ENCODE data around the gene TRIM72.
A peak's percentile ranks its signal among the peaks of the same experiment; 100 is the strongest.

The TRIM72 gene

GRCh38 chr16:31219154-31219741 lies 5.3 kb downstream of the TRIM72 start:
- FAIRE-seq (no peak), DNase-seq (ENCODE audit: insufficient read length, low spot score) (no peak)
- TF ChIP-seq, protein P1, sequence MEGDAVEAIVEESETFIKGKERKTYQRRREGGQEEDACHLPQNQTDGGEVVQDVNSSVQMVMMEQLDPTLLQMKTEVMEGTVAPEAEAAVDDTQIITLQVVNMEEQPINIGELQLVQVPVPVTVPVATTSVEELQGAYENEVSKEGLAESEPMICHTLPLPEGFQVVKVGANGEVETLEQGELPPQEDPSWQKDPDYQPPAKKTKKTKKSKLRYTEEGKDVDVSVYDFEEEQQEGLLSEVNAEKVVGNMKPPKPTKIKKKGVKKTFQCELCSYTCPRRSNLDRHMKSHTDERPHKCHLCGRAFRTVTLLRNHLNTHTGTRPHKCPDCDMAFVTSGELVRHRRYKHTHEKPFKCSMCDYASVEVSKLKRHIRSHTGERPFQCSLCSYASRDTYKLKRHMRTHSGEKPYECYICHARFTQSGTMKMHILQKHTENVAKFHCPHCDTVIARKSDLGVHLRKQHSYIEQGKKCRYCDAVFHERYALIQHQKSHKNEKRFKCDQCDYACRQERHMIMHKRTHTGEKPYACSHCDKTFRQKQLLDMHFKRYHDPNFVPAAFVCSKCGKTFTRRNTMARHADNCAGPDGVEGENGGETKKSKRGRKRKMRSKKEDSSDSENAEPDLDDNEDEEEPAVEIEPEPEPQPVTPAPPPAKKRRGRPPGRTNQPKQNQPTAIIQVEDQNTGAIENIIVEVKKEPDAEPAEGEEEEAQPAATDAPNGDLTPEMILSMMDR (IDR thresholded peaks at IDR 0.05; ENCODE audit: insufficient read depth, missing control alignments), result no peak

DNA sequence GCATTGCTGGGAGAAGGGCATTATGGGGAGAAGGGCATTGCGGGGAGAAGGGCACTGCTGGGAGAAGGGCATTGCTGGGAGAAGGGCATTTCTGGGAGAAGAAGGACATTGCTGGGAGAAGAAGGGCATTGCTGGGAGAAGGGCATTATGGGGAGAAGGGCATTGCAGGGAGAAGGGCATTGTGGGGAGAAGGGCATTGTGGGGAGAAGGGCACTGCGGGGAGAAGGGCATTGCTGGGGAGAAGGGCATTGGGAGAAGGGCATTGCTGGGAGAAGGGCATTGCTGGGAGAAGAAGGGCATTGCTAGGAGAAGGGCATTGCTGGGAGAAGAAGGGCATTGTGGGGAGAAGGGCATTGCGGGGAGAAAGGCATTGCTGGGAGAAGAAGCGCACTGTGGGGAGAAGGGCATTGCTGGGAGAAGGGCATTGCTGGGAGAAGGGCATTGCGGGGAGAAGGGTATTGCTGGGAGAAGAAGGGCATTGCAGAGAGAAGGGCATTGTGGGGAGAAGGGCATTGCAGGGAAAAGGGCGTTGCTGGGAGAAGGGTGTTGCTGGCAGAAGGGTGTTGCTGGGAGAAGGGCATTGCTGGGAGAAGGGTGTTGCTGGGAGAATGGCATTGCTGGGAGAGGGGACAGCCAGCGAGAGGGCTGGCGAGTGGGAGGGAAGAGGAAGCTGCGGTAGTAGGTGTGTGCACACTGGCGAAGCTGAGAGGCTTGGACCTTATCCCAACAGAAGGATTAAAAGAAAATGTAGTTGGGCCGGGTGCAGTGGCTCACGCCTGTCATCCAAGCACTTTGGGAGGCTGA lies 7.6 kb downstream of the TRIM72 start:
- FAIRE-seq (no peak), DNase-seq (ENCODE audit: insufficient read length, low spot score) (no peak)
- TF ChIP-seq, protein P1 (IDR thresholded peaks at IDR 0.05; ENCODE audit: insufficient read depth, missing control alignments), result no peak

- no peak for FAIRE-seq
- peak; percentile 3 for DNase-seq (ENCODE audit: insufficient read length, low spot score)
Observed at GRCh38 chr16:31223044-31223443, 9.1 kb downstream of the TRIM72 start.

DNA sequence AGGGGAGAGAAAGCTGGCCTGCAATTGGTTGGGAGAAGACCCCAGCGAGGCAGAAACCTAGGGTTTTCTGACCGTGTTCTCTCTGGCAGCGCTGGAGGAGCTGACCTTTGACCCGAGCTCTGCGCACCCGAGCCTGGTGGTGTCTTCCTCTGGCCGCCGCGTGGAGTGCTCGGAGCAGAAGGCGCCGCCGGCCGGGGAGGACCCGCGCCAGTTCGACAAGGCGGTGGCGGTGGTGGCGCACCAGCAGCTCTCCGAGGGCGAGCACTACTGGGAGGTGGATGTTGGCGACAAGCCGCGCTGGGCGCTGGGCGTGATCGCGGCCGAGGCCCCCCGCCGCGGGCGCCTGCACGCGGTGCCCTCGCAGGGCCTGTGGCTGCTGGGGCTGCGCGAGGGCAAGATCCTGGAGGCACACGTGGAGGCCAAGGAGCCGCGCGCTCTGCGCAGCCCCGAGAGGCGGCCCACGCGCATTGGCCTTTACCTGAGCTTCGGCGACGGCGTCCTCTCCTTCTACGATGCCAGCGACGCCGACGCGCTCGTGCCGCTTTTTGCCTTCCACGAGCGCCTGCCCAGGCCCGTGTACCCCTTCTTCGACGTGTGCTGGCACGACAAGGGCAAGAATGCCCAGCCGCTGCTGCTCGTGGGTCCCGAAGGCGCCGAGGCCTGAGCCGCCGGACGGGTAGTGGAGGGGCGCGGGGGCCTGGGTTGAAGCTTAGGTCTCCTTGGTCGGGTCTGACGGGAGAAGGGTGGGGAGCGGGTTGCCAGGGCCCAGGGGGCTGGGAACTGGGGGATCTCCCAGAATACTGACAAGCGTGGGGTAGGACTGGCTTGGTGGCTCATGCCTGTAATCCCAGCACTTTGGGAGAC lies 10.4 kb downstream of the TRIM72 start:
- DNase-seq (ENCODE audit: insufficient read length, low spot score), result peak; percentile 9
- FAIRE-seq, result no peak
- TF ChIP-seq, protein P1 (IDR thresholded peaks at IDR 0.05; ENCODE audit: insufficient read depth, missing control alignments), result no peak

More at GRCh38 chr16:31223044-31223443, 9.1 kb downstream of the TRIM72 start:
- TF ChIP-seq, protein P1 (IDR thresholded peaks at IDR 0.05; ENCODE audit: insufficient read depth, missing control alignments), result no peak

DNA sequence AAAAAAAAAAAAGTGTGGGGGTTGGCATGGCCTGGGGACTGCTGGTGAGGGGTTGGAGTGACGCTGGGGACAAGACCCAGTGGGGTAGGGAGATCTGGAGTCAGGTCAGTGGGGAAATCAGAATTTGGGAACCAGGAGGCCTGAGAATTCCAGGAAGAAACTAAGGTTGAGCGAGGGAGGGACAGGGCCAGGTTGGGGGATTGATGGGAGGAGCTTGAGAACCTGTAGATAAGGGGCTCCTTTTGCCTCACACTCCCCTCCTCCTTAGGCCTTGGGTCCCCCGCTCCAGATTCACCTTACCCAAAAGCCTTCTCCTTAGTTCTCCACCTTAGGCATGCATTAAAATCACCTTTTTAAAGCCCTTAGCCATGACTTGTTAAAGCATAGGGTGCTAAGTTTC lies 11.3 kb downstream of the TRIM72 start:
- no peak for DNase-seq (ENCODE audit: insufficient read length, low spot score)
- FAIRE-seq, result no peak
- TF ChIP-seq, protein P1 (IDR thresholded peaks at IDR 0.05; ENCODE audit: insufficient read depth, missing control alignments), result no peak

DNA sequence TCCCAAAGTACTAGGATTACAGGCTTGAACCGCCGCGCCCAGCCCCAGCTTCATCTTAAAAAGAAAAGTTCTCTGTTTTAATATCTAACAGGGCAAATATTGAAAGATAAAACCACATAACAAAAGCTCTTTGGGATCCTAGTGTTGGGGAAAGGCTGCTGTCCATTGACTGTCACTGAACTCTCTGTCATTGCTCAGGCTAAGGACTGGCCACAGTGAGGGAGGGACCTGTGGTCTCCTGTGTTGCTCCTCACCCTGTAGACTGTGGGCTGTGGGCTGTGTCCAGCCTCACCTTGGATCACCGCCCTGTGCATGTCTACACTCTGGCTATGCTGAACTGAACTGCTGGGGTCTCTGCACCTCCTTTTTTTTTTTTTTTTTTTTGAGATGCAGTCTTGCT lies 14.3 kb downstream of the TRIM72 start:
- FAIRE-seq (no peak), DNase-seq (ENCODE audit: insufficient read length, low spot score) (no peak)
- TF ChIP-seq, protein P1 (IDR thresholded peaks at IDR 0.05; ENCODE audit: insufficient read depth, missing control alignments), result no peak
